H9 (cell line): Measurements from ENCODE around the gene CUEDC1. TPM values are rescaled to one million over a fixed set of nuclear protein-coding genes. Genes with fewer than 3 reads are reported as not detected.

ENCODE experiments used
- DNase-seq: peaks from one replicate; pipeline ENCODE4 v3.0.0-alpha.2; 2017
- H2AFZ ChIP-seq: one replicate; pipeline ENCODE4 v1.6.1; 2013; ENCODE audit warnings: mild to moderate bottlenecking, low read length, control low read depth, moderate library complexity
- H2AK5ac ChIP-seq: 2 replicates; pipeline ENCODE4 v1.6.1; 2013; ENCODE audit warnings: low read length, control low read depth, mixed read lengths; ENCODE audit not compliant: insufficient read length
- H2BK120ac ChIP-seq: one replicate; pipeline ENCODE4 v1.6.1; 2013; ENCODE audit warnings: low read depth, mild to moderate bottlenecking, low read length, control low read depth, inconsistent platforms; ENCODE audit not compliant: poor library complexity, severe bottlenecking
- H2BK12ac ChIP-seq: 2 replicates; pipeline ENCODE4 v1.6.1; 2013; ENCODE audit warnings: low read length, control low read depth, mixed read lengths, low read depth; ENCODE audit not compliant: insufficient read length
- H2BK15ac ChIP-seq: 2 replicates; pipeline ENCODE4 v1.6.1; 2013; ENCODE audit warnings: low read depth, low read length, control low read depth
- H2BK20ac ChIP-seq: one replicate; pipeline ENCODE4 v1.6.1; 2013; ENCODE audit warnings: low read depth, mild to moderate bottlenecking, low read length, control low read depth, inconsistent platforms; ENCODE audit not compliant: poor library complexity, severe bottlenecking
- H2BK5ac ChIP-seq: 2 replicates; pipeline ENCODE4 v1.6.1; 2013; ENCODE audit warnings: low read length, control low read depth, mixed read lengths; ENCODE audit not compliant: insufficient read length
- H3K14ac ChIP-seq: 2 replicates; pipeline ENCODE4 v1.6.1; 2013; ENCODE audit warnings: low read length, control low read depth; ENCODE audit not compliant: insufficient read depth
- H3K18ac ChIP-seq: 2 replicates; pipeline ENCODE4 v1.6.1; 2013; ENCODE audit warnings: low read depth, mild to moderate bottlenecking, mixed read lengths, low read length, control low read depth; ENCODE audit not compliant: insufficient read length
- H3K23ac ChIP-seq: 2 replicates; pipeline ENCODE4 v1.6.1; 2013; ENCODE audit warnings: low read length, control low read depth, mixed read lengths, low read depth; ENCODE audit not compliant: insufficient read length
- H3K23me2 ChIP-seq: 2 replicates; pipeline ENCODE4 v1.6.1; 2013; ENCODE audit warnings: low read depth, mild to moderate bottlenecking, mixed read lengths, low read length, control low read depth; ENCODE audit not compliant: insufficient read length, poor library complexity, severe bottlenecking
- H3K27ac ChIP-seq: 2 replicates; pipeline ENCODE4 v1.5.1; 2013; ENCODE audit warnings: low read length, control low read depth, mixed read lengths, low read depth; ENCODE audit not compliant: insufficient read length
- H3K27me3 ChIP-seq: 2 replicates; pipeline ENCODE4 v1.6.1; 2013; ENCODE audit warnings: low read length, control low read depth, inconsistent platforms; ENCODE audit not compliant: insufficient read depth
- H3K4ac ChIP-seq: 2 replicates; pipeline ENCODE4 v1.6.1; 2013; ENCODE audit warnings: low read depth, mild to moderate bottlenecking, control low read depth, inconsistent platforms, low read length, moderate library complexity
- H3K4me1 ChIP-seq: 2 replicates; pipeline ENCODE4 v1.6.1; 2013; ENCODE audit warnings: low read length, control low read depth, inconsistent platforms; ENCODE audit not compliant: insufficient read depth
- H3K4me2 ChIP-seq: 2 replicates; pipeline ENCODE4 v1.6.1; 2013; ENCODE audit warnings: low read length, control low read depth, mixed read lengths; ENCODE audit not compliant: insufficient read length, insufficient read depth
- H3K56ac ChIP-seq: 2 replicates; pipeline ENCODE4 v1.6.1; 2013; ENCODE audit warnings: low read depth, mild to moderate bottlenecking, mixed read lengths, low read length, control low read depth; ENCODE audit not compliant: insufficient read length
- H3K79me1 ChIP-seq: 2 replicates; pipeline ENCODE4 v1.6.1; 2013; ENCODE audit warnings: low read depth, mild to moderate bottlenecking, moderate library complexity, low read length, control low read depth, inconsistent platforms; ENCODE audit not compliant: insufficient read depth, poor library complexity, severe bottlenecking
- H3K79me2 ChIP-seq: 2 replicates; pipeline ENCODE4 v1.6.1; 2013; ENCODE audit warnings: low read length, control low read depth, inconsistent platforms; ENCODE audit not compliant: insufficient read depth
- H3K9ac ChIP-seq: 2 replicates; pipeline ENCODE4 v1.6.1; 2013; ENCODE audit warnings: low read length, control low read depth, mixed read lengths; ENCODE audit not compliant: insufficient read length; ENCODE audit errors: extremely low read depth
- H3K9me3 ChIP-seq: one replicate; pipeline ENCODE4 v1.6.1; 2013; ENCODE audit warnings: low read depth, low read length, inconsistent platforms; ENCODE audit not compliant: control insufficient read depth
- H3T11ph ChIP-seq: one replicate; pipeline ENCODE4 v1.6.1; 2013; ENCODE audit warnings: mild to moderate bottlenecking, low read length, control low read depth, inconsistent platforms
- H4K20me1 ChIP-seq: one replicate; pipeline ENCODE4 v1.6.1; 2013; ENCODE audit not compliant: control insufficient read depth, insufficient read length, insufficient read depth
- H4K5ac ChIP-seq: 2 replicates; pipeline ENCODE4 v1.6.1; 2013; ENCODE audit warnings: low read depth, mild to moderate bottlenecking, mixed read lengths, low read length, control low read depth; ENCODE audit not compliant: insufficient read length
- H4K8ac ChIP-seq: replicated peaks from 2 replicates; pipeline ENCODE4 v1.6.1; 2013; ENCODE audit warnings: low read length, control low read depth, mixed read lengths, low read depth; ENCODE audit not compliant: insufficient read length
- H4K91ac ChIP-seq: 2 replicates; pipeline ENCODE4 v1.6.1; 2013; ENCODE audit warnings: low read depth, mild to moderate bottlenecking, moderate library complexity, mixed read lengths, low read length, control low read depth; ENCODE audit not compliant: insufficient read length
- H3K27ac Mint-ChIP-seq, 3 experiments: 2 replicates in 2 of 3; 3 replicates in 1 of 3; pipeline ENCODE4 v1.8.0; 2020 to 2021; ENCODE audit warnings: mixed read lengths in 3 of 3, mild to moderate bottlenecking in 1 of 3, moderate library complexity in 1 of 3
- H3K27me3 Mint-ChIP-seq: 2 replicates; pipeline ENCODE4 v1.8.0; 2021; ENCODE audit warnings: low read depth, mild to moderate bottlenecking, moderate library complexity, mixed read lengths
- H3K36me3 Mint-ChIP-seq, 3 experiments: 2 replicates in 2 of 3; 3 replicates in 1 of 3; pipeline ENCODE4 v1.8.0; 2020 to 2021; ENCODE audit warnings: low read depth in 3 of 3, mixed read lengths in 3 of 3; ENCODE audit not compliant: insufficient read depth in 1 of 3
- H3K4me1 Mint-ChIP-seq, 2 experiments: 2 replicates each; pipeline ENCODE4 v1.8.0; 2020; ENCODE audit warnings: mixed read lengths in 2 of 2
- H3K4me3 Mint-ChIP-seq, 2 experiments: 2 replicates in 1 of 2; 3 replicates in 1 of 2; pipeline ENCODE4 v1.8.0; 2020 to 2021; ENCODE audit warnings: mild to moderate bottlenecking in 2 of 2, mixed read lengths in 2 of 2, moderate library complexity in 1 of 2
- H3K9me3 Mint-ChIP-seq, 2 experiments: 2 replicates in 1 of 2; 3 replicates in 1 of 2; pipeline ENCODE4 v1.8.0; 2020; ENCODE audit warnings: mild to moderate bottlenecking in 2 of 2, mixed read lengths in 2 of 2, moderate library complexity in 1 of 2
- WGBS: extraction: QIAGEN DNeasy Blood & Tissue Kit; methylation state at CpG from one replicate; pipeline ENCODE4 v1.1.7; 2013; ENCODE audit warnings: missing lambda C conversion rate, low lambda C conversion rate, mixed read lengths; ENCODE audit not compliant: insufficient read length; ENCODE audit errors: extremely low coverage; 5-methylcytosine and 5-hydroxymethylcytosine counted together
- total RNA-seq: library from RNA; stranded (reverse); gene quantifications from 2 replicates; pipeline ENCODE4 v1.2.1, GENCODE V29; 2021
- TF ChIP-seq, protein P1 (sequence below): fragments of 200-600 bp; sonication (generic); conservative IDR thresholded peaks from 3 replicates; pipeline ENCODE4 v1.8.0; 2021; ENCODE audit warnings: antibody characterized with exemption, mild to moderate bottlenecking

Gene CUEDC1
- total RNA-seq, 1 experiment from 2014 or later: 7.3 TPM

DNA sequence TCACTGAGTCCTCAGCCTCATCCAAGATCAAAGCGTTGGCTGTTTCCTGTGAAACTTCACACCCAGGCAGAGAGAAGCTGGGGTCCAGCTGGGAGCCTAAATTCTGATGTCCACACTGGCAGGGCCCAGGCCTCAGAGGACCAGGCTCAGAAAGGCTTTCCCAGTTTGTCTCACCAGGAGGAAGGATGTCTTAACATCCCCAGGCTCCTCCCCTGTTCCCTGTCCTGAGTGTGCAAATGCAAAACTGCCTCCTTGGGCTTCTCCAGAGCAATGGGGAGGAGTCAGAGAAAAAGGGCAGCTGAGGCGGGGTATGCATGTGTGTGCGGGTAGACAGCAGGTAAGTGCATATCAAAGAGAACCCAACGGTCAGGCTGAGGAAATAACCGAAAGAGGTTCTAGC, 45.7 kb downstream of the CUEDC1 start:
- DNase-seq: peak; percentile 67
- H3K9me3 Mint-ChIP-seq: no peaks in the 10 kb centered on the region; a peak in 1 of 5 replicates
- Histone ChIP-seq H3K9me3 (no peaks in the 10 kb centered on the region), H3K79me1 (no peaks in the 10 kb centered on the region), H2BK120ac (no peak overlapping the region), H2BK20ac (no peak overlapping the region), H3K79me2 (no peaks in the 10 kb centered on the region), H3K27ac (no peak overlapping the region), H3K23me2 (no peaks in the 10 kb centered on the region), H3T11ph (no peak overlapping the region), H3K4me2 (no peak overlapping the region), H4K5ac (no peak overlapping the region), H3K9ac (no peak overlapping the region), H2AK5ac (no peak overlapping the region), H3K23ac (no peak overlapping the region), H2BK12ac (no peak overlapping the region), H3K27me3 (no peaks in the 10 kb centered on the region), H4K8ac (no peak overlapping the region), H3K18ac (peak overlapping the region; percentile 30), H2AFZ (no peak overlapping the region), H2BK15ac (no peak overlapping the region), H3K4me1 (peaks cover 5% of the 10 kb centered on the region; the same call in 1 of the 2 replicates), H3K4ac (no peak overlapping the region), H3K56ac (no peak overlapping the region), H4K91ac (no peak overlapping the region), H2BK5ac (no peak overlapping the region), H3K14ac (no peak overlapping the region), H4K20me1 (no peaks in the 10 kb centered on the region)
- no peak overlapping the region for H3K4me3 Mint-ChIP-seq
- H3K27ac Mint-ChIP-seq: 0 out of 7 replicates have a peak overlapping the region, but pooled peaks of 1 of the 3 experiments have one; percentile 56
- no CpG with 5 or more reads among the region's 5 CpGs for WGBS
- H3K36me3 Mint-ChIP-seq: no peaks in the 10 kb centered on the region
- H3K4me1 Mint-ChIP-seq: peaks cover 62 to 69% of the 10 kb centered on the region in 2 experiments
- TF ChIP-seq, protein P1, sequence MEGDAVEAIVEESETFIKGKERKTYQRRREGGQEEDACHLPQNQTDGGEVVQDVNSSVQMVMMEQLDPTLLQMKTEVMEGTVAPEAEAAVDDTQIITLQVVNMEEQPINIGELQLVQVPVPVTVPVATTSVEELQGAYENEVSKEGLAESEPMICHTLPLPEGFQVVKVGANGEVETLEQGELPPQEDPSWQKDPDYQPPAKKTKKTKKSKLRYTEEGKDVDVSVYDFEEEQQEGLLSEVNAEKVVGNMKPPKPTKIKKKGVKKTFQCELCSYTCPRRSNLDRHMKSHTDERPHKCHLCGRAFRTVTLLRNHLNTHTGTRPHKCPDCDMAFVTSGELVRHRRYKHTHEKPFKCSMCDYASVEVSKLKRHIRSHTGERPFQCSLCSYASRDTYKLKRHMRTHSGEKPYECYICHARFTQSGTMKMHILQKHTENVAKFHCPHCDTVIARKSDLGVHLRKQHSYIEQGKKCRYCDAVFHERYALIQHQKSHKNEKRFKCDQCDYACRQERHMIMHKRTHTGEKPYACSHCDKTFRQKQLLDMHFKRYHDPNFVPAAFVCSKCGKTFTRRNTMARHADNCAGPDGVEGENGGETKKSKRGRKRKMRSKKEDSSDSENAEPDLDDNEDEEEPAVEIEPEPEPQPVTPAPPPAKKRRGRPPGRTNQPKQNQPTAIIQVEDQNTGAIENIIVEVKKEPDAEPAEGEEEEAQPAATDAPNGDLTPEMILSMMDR: no peak
- peaks cover 3% of the 10 kb centered on the region; the same call in 1 of the 2 replicates for H3K27me3 Mint-ChIP-seq
